Posterior cingulate gyrus (tissue), 11 donors: ENCODE results near the gene PAF1.
"Not testable (repeated sequence)": the region's sequence is repeated elsewhere in the genome, so short reads cannot be mapped to it uniquely, and the experiment has no call there.

Source experiments
- DNase-seq, 10 donors: peaks; one replicate each; pipeline versions ENCODE4 v3.0.0 to v3.0.0-alpha.2; 2020 to 2021; ENCODE audit warnings: mixed read lengths in 3 of 10
- intact Hi-C: fragments of 100-400 bp; cut with DNase I; formaldehyde crosslinking; loops from one replicate; pipeline ENCODE4 v1.15.1; 2023

PAF1 gene

DNA sequence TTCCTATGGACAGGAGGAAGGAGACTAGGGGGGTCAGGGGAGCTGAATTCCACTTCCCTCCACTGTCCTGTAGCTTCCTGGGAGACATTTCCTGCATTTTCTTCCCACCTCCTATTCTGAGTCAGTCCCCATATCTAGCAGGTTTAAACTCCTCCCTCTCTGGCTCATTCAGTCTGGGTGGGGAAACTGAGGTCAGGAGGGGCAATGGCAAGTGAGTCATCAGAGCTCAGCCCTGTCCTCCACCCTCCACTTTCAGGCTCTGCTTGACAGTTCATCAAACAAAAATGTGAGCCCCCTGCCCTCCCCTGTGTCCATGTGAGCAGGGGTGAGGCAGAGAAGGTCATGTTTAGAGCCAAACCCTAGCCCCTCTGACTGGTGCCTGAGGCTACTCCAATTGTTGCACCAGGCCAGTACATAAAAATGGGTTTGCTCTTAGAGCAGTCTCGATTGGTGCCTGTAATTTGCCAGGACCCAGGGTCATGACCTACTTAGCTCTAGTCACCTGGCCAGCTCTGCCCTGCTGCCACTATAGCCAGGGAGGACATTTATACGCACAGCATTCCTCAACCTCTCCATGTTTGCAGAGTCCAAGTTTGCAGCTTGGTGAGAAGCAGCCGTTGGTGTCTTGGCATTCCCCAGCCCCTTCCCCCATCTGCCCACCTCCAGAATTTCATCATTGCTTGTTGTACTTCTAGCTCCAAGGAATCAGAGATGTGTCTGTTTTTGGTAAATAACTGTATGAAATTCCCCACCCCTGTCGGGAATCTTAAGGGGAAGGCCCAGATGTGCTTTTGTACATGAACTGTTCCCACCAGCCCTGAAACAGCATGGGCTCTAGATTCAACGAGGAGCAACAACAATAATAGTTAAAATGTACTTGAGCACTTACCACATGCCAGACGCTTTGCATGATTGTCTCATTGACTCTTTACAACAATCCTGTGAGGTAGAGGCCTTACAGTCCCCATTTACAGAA lies 27.9 kb downstream of the PAF1 start:
- DNase-seq, result peak in 1 of 10 donors; percentile 39
- intact Hi-C loops, result no loop called here

DNA sequence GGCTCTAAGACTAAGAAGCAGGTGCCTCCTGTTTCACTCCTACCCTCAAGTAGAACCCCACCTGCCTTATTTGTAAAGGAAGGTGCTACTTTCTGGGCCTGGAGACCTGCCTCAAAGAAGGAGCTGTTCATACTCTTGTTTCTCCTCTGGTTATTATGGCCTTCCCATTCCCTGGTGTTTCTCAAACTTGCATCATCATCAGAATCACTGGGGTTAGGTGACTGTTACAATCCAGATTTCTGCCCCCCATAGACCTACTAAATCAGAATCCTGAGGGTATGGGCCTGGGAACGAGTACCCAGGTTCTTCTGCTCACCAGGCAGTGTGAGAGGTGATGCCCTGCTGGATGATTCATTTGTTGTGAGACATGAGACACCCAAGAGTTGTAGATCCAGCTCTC lies 30.3 kb downstream of the PAF1 start:
- DNase-seq, result no peak
- intact Hi-C loops, result no loop called here

GRCh38 chr19:39359026-39359425 lies 31.9 kb downstream of the PAF1 start:
- intact Hi-C loops, result no loop called here
- DNase-seq, result peak in 1 of 10 donors; percentile 35

- peak in 1 of 10 donors; percentile 63 for DNase-seq
- intact Hi-C loops, result no loop called here
These were observed 34.3 kb downstream of the PAF1 start for GRCh38 chr19:39356647-39357046.

- intact Hi-C loops, result no loop called here
- peak in 1 of 10 donors; percentile 15 for DNase-seq
These were observed 34.8 kb downstream of the PAF1 start for GRCh38 chr19:39356073-39356472.

GRCh38 chr19:39355253-39355652 lies 35.7 kb downstream of the PAF1 start:
- peak in 1 of 10 donors; percentile 61 for DNase-seq
- intact Hi-C loops, result no loop called here

GRCh38 chr19:39352381-39353255 lies 38.3 kb downstream of the PAF1 start:
- peak in 7 of 10 donors; percentile 32 to 90 (median 53) for DNase-seq
- intact Hi-C loops, result no loop called here

DNA sequence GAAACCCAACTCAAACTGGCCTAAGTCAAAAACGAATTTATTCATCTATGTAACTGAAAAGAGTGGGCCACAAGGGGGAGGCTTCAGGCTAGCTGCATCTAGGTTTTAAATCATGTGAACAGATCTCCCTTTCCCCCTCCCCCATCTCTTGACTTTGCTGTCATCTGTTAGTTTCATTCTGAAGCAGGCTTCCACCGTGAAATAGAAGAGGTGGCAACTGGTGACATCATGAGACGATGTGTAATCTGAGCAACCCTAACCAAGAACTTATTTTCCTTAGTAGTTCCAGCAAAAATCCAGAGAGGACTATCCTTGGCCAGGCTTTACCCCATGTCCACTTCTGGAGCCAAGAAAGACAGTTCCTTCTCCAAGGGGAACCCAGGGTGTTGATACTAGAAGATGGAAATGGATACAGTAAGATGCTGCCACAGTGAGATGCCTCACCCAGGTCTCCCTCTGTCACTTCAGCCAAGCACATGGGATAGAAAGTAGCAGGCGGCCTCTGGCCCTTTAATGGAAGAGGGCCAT lies 39.3 kb downstream of the PAF1 start:
- DNase-seq, result peak in 1 of 10 donors; percentile 43
- intact Hi-C loops, result no loop called here

DNA sequence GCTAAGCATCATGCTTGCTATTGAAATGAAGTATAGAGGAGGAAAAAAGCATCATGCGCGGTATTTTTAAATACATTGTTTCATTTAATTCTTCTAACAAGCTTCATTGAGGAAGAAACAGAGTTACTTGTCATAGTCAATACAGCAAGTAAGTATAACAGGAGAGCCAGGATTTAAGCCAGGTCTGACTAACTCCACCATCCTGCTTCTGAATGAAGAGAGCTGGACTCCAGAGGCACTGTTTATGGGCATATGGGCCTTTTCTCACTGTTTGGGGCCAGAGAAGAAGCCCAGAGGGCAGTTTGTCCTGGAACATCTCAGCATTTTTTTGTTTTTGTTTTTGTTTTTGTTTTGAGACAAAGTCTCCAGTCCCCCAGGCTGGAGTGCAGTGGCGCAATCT lies 40.8 kb downstream of the PAF1 start:
- intact Hi-C loops, result no loop called here
- DNase-seq, result no peak

- DNase-seq, result no peak
- intact Hi-C loops, result loop anchor here (10.0 kb wide), 1 partner anchor 945 kb away; the partner anchor contains the start of gene FAM98C
These were observed 41.6 kb downstream of the PAF1 start for GRCh38 chr19:39349326-39349725.

- intact Hi-C loops, result loop anchor here (10.0 kb wide), 1 partner anchor 943 kb away; the partner anchor contains the start of gene FAM98C
- DNase-seq, result no peak
These were observed 43.4 kb downstream of the PAF1 start for GRCh38 chr19:39347332-39348164.

DNA sequence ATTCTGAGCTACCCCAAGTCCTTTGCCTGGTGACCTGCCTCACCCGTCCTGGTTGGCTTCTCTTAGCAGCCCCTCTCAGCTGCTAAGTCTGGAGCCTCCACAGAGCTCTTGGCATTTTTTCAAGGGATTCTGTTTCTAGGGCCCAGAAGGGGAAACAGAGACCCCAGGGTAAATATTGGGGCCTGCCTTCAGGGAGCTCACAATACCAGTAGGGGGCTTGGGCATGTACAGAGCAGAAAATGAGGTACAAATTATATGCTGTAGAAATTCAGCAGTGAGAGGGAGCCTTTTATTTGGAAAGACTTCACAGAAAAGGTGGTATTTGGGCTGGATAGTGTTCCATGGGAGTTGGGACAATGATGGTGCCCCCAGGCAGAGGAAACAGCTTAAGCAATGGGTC lies 45.0 kb downstream of the PAF1 start:
- intact Hi-C loops, result loop anchor here (10.0 kb wide), 1 partner anchor 941 kb away; the partner anchor contains the start of gene FAM98C
- DNase-seq, result no peak

DNA sequence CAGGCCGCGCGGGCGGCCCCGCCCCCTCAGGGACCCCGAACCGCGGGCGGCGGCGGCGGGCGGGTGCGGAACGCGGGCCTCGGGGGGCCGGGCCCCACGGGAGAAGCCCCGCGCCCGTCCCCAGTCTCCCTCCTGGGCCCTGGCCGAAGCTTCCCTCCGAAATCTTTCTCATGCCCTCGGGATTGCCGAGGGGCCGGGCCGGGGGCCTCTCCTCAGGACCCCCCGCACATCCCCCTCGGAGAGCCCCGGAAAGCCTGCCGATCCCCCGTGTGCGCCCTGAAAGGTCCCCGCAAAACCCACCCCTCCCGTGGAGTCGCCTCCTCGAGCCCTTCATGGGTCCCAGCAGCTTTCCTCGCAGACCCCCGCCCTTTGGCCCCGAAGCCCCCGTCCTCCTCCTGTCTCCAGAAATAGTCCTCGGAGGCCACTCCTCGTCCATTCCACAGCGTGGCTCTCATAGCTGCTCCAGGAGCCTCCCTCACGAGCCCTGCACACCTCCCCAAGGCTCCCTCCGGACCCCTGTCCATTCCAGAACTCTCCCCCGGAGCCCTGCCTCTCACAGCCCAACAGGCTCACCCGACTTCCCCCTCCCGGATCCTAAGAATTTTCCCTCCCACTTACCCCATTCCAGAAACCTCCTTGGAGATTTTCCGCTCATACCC lies 48.1 kb downstream of the PAF1 start:
- DNase-seq, result peak in 2 of 10 donors; percentile 68 to 73
- intact Hi-C loops, result loop anchor here (1.0 to 10.0 kb wide), 3 partner anchors 49 to 938 kb away; partner anchors contain the start of genes FAM98C, MED29, PAF1 and PLEKHG2

DNA sequence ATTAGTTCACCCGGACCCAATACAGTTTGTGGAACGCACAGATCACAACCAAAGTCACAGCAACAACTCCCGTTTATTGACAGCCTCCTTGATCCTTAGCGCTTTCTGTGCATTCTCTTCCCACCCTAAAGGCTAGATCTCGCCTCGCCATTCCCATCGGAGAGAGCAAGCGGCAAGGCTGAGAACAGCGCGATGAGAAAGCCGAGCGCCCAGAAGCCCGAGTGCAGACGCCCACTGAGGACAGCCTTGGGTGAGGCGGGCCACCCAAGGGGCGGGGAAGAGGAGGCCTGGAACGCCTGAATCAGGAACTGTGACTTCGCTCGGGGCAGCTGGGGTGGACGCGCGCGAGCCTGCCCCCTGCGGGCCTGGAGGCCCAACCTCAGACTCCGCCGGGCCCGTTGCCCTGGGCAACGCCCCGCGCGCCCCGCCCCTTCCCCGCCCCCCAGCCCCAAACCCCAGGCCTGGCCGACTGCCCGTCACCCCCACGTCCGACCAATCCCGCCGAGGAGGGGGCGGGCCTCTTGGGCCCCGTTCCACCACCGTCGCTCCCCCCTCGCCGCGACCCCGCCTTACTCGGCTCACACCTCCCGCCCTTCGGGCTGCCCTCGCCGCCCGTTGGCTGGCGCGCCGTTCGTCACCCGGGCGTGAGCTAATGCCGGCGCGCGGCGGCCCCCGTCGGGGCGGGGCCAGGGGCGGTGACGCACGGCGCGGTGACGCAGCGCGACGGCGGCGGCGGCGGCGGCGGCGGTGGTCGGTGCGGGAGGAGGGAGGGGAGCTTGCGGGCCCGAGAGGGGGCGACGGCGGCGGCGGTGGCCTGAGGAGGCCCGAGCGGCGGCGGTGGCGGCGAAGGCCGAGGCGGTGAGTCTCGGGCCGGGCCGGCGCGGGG lies 48.9 kb downstream of the PAF1 start, which contains the start of gene SAMD4B:
Gene SAMD4B, plus strand, starts transcription at position 703 of the 886 bp plus-strand sequence. CDS start 14,473 bp downstream, outside the sequence.
- DNase-seq, result peak; percentile 97 to 100 (median 98)
- intact Hi-C loops, result loop anchor here (1.0 to 10.0 kb wide), 3 partner anchors 49 to 937 kb away; partner anchors contain the start of genes FAM98C, MED29, PAF1 and PLEKHG2

DNA sequence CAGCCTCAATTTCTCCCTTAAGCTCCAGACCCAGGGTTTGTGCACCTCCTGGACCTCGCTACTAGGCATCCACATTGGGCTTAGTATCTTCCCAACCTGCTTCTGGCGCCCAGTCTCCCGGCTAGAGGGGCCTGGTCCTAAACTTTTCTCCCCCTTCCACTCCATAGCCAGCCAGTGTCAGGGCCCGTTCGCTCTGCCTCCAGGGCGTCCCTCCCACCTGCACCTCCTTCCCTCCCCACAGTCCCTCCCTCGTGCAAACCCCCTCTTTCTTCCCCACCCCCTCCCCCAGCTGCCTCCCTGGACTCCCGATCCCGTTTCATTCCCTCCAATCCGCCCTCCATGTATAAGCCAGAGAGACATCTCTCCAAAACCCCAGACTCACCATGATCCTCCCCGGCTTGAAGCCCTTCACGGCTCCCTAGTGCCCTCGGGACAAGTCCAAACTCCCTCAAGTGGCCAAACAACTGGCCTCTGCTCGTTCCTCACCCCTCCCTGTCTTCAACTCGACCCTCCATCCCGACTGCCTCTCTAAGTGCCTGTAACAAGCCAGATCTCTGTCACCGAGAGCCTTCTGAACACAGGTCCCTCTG lies 49.7 kb downstream of the PAF1 start:
- peak in 2 of 10 donors; percentile 72 to 83 for DNase-seq

DNA sequence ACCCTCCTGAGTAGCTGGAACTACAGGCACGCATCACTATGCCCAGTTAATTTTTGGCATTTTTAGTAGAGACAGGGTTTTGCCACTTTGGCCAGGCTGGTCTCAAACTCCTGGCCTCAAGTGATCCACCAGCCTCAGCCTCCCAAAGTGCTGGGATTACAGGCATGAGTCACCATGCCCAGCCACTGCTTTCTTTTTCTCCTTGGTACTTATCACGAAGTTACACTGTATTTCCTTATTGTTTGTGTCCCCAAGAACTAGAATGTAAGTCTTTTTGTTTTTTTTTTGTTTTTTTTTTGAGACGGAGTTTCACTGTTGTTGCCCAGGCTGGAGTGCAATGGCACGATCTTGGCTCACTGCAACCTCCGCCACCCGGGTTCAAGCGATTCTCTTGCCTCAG lies 50.8 kb downstream of the PAF1 start:
- DNase-seq, result not testable (repeated sequence)
- intact Hi-C loops, result loop anchor here (5.0 to 10.0 kb wide), 2 partner anchors 72 to 935 kb away; partner anchors contain the start of genes FAM98C and PLEKHG2

More for the DNA sequence above, 49.7 kb downstream of the PAF1 start:
- intact Hi-C loops, result loop anchor here (5.0 to 10.0 kb wide), 2 partner anchors 71 to 936 kb away; partner anchors contain the start of genes FAM98C and PLEKHG2

DNA sequence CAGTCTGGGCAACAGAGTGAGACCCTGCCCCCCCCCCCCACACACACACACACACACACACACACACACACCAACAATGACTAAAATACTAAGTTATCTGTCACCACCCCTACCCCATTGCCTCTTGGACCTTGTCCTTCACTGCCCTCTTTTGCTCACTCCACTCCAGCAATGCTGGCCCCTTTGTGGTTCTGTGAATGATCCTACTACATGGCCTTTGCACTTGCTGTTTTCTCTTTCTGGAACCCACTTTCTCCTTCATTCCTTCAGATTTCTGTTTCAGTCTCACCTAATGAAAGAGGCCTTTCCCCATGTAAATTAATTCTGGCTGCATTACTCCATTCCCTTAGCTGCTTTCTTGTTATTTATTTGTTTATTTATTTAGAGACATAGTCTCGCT lies 51.2 kb downstream of the PAF1 start:
- intact Hi-C loops, result loop anchor here (5.0 to 10.0 kb wide), 2 partner anchors 73 to 935 kb away; partner anchors contain the start of genes FAM98C and PLEKHG2

More for the DNA sequence above, 51.2 kb downstream of the PAF1 start:
- no peak for DNase-seq
